Hematopoietic multipotent progenitor cell (in vitro differentiated cells): ENCODE data around the gene PPIF. TPM values are rescaled to one million over a fixed set of nuclear protein-coding genes. Genes with fewer than 3 reads are reported as not detected.
A peak's percentile ranks its signal among the peaks of the same experiment; 100 is the strongest.

Experiments
- DNase-seq, 3 donors: peaks; one replicate each; pipeline ENCODE4 v3.0.0-alpha.2; 2011 to 2015; ENCODE audit warnings: low read depth in 2 of 3, low spot score in 2 of 3
- total RNA-seq: library from RNA; depleted of rRNA; stranded (reverse); fragments of >200 nt; gene quantifications from one replicate; pipeline ENCODE4 v1.2.3, GENCODE V29; 2012

Gene PPIF
- total RNA-seq, 1 donor: 38.8 TPM

DNA sequence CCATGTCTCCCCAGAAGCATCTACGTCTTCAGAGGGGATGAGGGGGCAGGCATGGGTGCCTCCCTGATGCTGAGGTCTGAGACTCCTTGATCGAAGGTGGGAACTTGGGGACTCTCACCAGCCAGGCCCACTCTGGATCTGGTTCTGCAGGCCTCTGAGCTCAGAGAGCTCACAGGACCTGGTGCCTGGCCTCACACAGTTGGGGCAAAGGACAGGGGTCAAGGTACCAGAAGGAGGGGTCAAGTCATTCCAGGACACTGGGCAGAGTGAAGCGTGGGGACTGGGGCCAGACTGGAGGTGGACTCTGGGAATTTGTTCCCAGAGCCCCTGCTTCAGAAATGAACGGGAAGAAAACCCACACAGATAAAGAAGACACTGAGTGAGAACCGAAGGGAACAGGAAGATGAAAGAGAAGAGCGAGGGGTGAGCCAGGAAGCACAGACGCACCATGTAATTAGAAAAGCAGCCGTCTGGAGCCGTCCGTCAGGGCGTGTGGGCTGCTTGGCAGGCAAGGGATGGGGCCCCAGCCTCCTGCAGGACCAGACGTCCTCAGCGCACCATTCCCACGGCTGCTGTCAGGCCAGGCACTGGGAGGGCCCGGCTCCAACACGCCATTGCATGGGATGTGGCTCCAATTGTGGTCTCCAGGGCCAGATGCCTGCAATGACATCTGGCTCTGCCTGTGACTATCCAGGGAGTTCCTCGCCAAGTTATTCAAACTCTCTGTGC lies 50.5 kb downstream of the PPIF start:
- DNase-seq: no peak

DNA sequence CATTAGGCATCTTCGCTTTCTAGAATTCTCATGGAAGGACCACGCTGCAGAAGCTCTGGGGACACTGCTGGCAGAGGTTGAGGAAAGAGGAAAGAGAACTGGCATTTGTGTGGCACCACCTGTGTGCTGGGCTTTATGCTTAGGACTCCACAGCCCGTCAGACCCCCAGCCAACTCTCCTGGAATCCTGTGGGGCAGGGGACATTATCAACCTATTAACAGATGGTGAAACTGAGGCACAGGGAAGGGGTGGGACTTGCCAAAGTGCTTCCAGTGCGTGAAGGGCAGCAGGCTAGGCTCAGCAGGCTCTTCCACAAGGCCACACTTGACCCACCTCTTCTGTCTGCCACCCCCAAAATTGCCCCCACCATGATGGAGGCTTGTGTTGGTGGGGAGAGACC lies 51.4 kb downstream of the PPIF start:
- no peak for DNase-seq

DNA sequence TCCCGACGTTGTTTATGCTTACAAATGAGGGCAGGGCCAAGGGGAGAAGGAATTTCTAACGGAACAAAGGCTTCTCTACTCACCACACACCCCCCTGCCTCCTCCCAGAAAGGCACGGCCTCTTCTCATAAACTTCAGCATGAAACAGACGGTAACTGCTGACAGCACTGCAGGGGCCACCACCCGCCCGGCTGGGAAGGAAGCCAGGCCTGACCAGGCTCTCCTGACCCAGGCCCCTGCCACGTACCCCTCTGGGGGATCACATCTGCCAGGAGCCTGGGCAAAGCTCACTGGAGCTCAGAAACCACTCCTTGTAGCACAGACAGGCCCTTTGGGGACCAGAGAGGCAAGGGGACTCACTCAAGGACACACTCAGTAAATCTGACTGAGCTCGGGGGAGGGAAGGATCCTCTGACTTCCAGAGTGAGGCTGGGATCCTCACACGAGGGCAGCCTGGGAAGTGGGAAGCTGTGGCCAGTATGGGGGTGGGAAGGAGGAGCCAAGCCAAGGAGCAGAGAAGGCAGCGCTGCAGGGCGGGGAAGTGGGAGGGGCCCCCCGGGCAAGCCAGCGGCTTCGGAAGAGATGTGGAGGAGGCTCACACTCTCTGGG lies 52.1 kb downstream of the PPIF start:
- DNase-seq: no peak

DNA sequence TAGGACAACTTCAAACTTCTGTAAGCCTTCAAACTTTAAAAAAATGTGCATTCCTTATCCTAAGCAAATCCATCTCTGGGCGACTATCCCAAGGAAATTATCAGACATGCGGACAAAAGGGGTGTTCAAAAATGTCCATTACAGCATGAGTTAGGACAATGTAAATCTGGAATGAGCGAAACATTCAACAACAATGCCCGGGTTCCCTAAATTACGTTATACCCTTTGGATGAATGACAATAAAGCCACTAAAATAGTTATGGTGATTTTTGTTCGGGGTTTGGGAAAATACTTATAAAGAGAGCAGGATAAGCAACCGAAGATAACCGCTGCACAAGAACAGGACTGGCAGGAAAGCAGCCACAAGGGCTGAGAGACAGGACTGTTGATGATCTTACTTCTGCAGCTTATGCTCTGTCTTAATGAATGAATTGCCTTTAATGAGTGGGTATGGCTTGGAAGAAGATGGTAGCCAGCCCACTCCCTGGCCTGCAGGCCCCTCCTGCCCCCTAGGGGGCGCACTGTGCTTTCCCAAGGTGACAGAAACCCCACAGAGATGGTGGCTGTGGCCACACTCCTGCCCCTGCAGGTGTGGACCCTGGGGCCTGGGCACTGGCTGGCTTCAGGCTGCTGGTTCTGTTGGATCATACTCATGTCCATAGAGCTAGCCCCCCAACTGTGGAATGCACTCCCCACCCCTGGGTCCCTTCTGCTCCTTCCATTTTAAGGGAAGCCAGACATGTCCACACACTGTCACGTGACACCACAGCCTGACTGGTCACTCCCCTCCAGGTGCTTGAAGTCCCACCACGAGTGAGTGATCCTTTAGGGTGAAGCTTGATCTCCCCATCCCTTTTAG lies 53.1 kb downstream of the PPIF start:
- peak in 2 of 3 donors; percentile 40 to 50 for DNase-seq

DNA sequence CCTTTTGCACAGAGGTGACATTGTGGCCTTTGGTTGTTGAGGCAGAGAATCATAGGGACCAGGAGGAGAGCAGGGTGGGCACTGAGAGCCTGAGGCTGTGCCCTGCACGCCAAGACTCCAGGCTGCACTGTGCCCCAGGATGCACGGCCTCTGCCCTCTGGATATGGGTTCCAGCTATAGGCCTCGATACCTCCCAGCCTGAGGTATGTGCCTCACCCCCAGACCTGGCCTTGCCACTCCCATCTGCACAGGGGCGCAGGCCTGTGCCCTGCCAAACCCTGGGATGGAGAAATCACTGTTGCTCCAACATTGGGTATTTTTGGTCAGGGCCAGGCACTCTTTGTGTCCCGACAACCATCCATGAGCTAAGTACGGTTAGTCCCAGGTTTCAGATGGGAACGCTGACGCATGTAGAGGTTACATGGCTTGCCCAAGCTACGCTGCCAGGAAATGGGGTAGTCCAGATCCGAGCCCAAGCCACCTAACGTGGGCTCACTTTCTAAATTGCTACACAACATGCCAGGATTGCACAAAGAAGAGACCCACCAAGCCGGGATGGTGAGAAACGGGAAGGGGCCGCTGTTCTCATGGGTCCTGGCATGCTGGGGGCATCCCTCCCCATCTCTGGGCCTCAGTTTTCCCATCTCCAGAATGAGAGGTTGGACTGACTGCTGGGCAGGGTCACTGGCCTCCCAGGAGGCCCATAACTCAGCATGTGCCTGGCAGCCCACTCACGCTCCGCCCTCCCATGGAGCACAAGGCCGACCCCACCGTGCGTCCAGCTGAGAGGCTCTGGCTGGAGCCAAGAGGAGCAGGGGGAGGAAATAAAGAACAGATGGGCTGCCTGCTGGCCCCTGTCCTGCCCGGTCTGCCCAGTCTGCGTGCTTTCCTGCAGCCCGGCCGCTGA lies 54.0 kb downstream of the PPIF start:
- DNase-seq: no peak

DNA sequence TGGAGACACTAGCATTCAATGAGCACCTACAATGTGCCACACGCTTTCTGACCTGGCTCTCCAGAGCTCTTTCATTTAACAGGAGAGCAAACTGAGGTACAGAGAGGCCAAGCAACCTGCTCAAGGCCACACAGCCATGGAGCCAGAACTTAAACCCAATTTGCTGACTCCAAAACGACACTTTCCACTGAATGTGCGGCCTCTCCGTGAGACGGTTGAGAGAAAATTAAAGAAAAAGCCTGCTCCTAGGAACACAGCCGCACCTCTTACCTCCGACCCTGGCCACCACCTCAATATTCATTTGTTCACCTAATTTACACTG lies 55.3 kb downstream of the PPIF start:
- DNase-seq: no peak

DNA sequence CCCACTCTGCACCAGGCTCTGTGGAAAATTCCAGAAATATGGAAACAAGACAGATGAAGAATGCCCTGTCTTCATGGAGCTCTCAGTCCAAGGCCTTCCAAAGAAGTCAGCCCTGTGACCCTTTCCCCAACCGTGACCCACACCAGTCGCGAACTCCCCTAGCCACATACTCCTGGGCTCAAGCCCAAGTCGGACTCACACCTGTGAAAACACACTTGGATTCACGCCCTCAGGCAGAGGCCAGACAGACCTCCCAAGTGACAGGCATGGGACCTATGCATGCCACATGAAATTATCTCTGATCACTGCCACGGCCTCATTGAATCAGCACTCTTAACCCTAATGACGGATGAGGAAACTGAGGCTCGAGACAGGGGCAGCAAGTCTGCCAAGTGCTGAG lies 55.7 kb downstream of the PPIF start:
- DNase-seq: no peak

DNA sequence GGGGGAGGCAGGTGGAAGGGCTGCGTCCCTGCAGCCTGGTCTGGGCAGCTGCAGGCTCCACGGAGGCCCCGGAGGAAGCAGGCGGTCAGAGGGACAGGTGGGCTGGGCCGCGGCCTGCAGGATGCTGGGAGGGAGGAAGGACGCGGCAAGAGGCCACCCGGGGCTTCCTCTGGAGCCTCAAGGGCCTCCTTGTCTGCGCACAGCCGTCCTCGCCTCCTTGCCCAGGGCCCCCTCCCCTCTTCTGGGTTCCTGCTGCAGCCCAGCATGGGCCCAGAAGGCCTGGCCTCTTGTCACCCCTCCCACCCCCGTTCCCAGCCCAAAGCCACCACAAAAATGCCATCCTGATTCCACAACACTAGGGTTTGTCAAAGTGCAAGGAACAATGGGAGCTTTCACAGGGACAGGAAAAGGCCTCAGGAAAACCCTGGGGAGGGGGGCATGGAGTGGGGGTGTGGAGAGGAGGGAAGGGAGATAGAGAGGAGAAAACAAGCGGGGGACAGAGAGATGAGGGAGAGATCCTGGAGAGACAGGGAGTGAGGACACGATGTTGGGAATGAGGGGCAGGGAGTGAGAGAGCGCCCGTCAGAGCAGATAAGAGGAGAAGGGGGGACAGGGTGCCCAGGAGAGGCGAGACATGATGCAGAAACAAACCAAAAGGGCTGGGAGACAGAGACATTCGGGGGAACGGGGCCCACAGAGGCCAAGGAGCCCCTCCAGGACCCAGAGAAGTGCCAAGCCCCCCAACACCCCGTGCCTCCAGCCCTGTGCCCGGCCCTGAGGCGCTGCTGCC lies 56.4 kb downstream of the PPIF start:
- peak in 1 of 3 donors; percentile 45 for DNase-seq

DNA sequence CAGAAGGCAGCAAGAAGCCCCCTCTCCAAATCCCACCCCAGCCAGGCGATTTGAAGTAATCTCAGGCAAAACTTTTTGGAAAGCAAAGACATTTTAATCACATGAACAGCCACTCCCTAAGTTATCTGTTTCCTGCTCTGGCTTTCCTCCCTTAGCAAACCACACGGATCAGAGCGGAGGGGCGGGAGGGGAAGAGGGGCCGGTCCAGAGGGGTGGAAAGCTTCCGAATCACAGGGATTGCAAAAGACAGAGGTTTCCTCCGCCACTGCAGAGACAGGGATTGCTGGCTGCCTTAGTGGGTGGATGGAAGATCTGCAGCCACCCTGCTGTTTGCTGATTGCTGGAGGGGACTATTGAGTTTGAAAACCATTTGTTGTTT lies 57.0 kb downstream of the PPIF start:
- no peak for DNase-seq

DNA sequence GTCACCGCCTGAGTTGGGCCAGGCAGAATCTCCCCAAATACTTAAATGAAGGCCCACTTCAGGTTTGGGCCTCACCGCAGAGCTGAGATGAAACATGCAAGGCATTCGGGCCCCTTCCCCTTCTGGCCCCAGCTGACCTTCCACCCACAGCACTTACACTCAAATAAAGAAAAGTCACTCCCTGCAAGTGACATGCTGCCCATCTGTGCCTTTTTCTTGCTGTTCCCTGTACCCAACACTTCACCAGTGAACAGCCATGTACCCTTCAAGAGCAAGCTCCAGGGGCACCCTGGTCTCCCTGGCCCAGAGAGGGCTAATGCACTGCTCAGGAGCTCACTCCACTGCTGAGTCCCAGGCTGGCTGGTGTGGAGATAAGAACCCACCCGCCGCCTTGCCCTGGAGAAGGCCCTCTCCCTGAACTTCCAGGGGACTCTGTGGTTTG lies 57.4 kb downstream of the PPIF start:
- no peak for DNase-seq

Other genes with a start within 250 kb of the PPIF start
- 2.2 TPM for gene ZCCHC24, start 98.2 kb downstream of the PPIF start, total RNA-seq
- 0.27 TPM for gene EIF5AL1, start 165.1 kb downstream of the PPIF start, total RNA-seq
- not detected for gene SFTPA2, start 212.9 kb downstream of the PPIF start, total RNA-seq